AG10803 (cell line): ENCODE data around the gene FXYD1.

Experiments
- DNase-seq: peaks from one replicate; pipeline ENCODE4 v3.0.0; 2010; ENCODE audit warnings: low read depth
- H3K4me3 ChIP-seq: 2 replicates; pipeline ENCODE4 v1.5.1; 2011; ENCODE audit warnings: mild to moderate bottlenecking, low read length, control low read depth
- CTCF ChIP-seq: conservative IDR thresholded peaks from 2 replicates; pipeline ENCODE4 v1.5.1; 2011; ENCODE audit warnings: mild to moderate bottlenecking, low read length, control low read depth, inconsistent platforms

FXYD1 gene

GRCh38 chr19:35122687-35123551, 15.7 kb upstream of the FXYD1 start:
- no peak overlapping the region for H3K4me3 ChIP-seq
- no peak for TF ChIP-seq CTCF

DNA sequence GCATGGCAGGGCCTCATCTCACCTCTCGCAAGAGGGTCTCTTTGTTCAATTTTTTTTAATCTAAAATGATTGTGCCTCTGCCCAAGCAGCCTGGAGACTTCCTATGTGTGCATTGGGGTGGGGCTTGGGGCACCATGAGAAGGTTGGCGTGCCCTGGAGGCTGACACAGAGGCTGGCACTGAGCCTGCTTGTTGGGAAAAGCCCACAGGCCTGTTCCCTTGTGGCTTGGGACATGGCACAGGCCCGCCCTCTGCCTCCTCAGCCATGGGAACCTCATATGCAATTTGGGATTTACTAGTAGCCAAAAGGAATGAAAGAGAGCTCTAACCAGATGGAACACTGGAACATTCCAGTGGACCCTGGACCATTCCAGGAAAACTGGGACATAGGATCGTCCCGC, 15.1 kb upstream of the FXYD1 start:
- no peak for TF ChIP-seq CTCF
- peak; percentile 73 for DNase-seq
- H3K4me3 ChIP-seq: peak overlapping the region; percentile 78

More at GRCh38 chr19:35122687-35123551, 15.7 kb upstream of the FXYD1 start:
- no peak for DNase-seq

GRCh38 chr19:35124098-35125060, 14.2 kb upstream of the FXYD1 start:
- peak; percentile 90 for DNase-seq
- peak overlapping the region; percentile 78 for H3K4me3 ChIP-seq
- no peak for TF ChIP-seq CTCF

- no peak for DNase-seq
- no peak overlapping the region for H3K4me3 ChIP-seq
- no peak for TF ChIP-seq CTCF
These were observed 13.3 kb upstream of the FXYD1 start for GRCh38 chr19:35125270-35125717.

DNA sequence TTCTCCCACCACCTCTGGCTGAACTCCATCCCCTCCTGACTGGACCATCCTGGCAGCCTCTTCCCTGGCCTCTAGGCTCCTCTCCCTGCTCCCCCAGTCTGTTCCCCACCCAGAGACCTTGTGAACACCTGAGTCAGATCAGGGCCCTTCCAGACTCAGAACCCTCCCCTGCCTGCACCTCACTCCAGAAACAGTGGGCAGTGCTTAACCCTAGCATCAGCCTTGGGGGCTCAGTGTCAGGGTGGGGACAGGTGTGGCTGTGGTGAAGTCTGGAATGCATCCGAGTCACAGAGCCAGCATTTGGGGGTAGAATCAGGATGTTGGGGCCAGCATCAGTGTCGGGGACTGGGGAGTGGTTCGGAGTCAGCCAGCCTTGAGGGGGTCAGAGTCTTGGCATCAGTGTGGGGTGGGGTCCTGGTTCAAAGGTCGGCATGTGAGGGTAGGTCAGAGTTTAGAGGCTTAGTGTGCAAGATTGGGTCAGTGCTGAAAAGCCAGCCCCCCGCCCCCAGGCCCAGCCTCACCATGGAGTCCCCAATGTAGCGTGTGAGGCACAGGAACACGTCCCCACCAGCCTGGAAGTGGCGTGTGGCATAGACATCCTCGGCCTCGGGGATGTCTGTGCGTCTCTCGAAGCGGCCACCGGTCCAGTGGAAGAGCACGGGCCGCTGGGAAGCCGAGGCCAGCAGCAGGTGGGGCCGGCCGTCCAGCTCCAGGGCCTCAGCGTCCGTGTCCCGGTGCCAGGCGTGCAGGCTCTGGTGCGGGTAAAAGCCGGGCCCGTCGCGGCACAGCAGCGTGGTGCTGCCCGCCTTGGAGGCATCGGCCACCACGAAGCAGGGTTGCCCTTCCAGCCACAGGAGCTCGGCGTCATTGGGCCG, 12.6 kb upstream of the FXYD1 start:
- H3K4me3 ChIP-seq: no peak overlapping the region
- TF ChIP-seq CTCF: no peak
- DNase-seq: no peak

DNA sequence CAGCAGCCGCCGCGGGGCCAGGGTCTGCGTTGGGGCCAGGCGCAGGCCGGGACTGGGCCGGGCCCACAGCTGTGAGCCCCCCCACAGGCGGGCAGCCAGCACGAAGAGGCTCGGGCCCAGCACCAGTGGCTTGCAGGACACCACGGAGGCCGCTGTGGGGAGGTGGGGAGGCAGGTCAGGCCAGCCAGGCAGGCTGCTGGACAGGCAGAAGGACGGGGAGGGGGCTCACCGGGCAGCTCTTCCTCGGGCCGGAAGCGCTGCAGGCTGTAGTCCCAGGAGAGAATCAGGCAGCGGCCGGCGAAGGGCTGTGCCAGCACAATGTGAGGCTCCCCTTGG, 12.0 kb upstream of the FXYD1 start:
- no peak for DNase-seq
- TF ChIP-seq CTCF: no peak
- H3K4me3 ChIP-seq: no peak overlapping the region
